ENCODE measurements around the gene AUH.
A peak's percentile ranks its signal among the peaks of the same experiment; 100 is the strongest.

The AUH gene

GRCh38 chr9:91285729-91286353 lies 75.9 kb downstream of the AUH start:
- intact Hi-C loops (cut with micrococcal nuclease), result no loop called here
- peaks cover 26% of the 10 kb centered on the region for H3K4me1 Mint-ChIP-seq (ENCODE audit: low read depth)
- H3K27me3 Mint-ChIP-seq, result no peaks in the 10 kb centered on the region
- peaks cover 56% of the 10 kb centered on the region for H3K36me3 Mint-ChIP-seq (ENCODE audit: low read depth)
- H3K27ac Mint-ChIP-seq, result no peak overlapping the region
- H3K9me3 Mint-ChIP-seq, result no peaks in the 10 kb centered on the region
- H3K4me3 Mint-ChIP-seq, result no peak overlapping the region

- peaks cover 58% of the 10 kb centered on the region for H3K36me3 Mint-ChIP-seq (ENCODE audit: low read depth)
Measured at GRCh38 chr9:91282292-91282691, 79.4 kb downstream of the AUH start.

DNA sequence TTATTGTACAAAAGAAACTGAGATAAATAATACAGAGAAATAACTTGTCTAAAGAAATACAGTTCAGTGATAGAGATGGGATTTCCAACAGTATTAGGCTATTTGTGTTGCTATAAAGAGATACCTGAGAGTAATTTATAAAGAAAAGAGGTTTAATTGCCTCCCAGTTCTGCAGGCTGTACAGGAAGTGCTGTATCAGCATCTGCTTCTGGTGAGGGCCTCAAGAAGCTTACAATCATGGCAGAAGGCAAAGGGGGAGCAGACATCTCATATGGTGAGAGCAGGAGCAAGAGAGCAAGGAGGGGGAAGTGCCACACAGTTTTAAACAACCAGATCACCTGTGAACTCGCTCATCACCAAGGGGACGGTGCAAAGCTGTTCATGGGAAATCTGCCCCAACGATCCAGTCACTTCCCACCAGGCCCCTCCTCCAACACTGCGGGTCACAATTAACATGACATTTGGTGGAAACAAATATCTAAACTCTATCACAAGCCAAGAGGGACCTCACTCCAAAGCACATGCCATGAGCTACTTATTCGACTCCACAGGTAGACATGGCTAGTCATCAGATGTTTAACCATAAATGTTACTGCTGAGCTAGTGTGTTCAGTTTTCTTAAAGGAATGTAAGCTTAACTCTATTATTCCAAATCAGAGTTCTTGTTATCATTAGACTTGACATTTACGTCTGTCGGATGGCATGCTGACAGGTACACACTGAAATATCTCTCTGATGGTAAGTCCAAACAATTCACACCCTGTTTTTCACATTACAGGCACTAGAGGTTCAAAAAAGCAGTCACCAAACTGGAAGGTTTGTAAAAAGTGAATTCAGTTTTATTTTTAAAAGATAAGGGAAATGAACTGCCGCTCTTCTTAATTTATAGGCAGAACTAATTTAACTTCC lies 82.2 kb downstream of the AUH start:
- peaks cover 50% of the 10 kb centered on the region for H3K36me3 Mint-ChIP-seq (ENCODE audit: low read depth)
- H3K27ac Mint-ChIP-seq, result no peak overlapping the region
- no peaks in the 10 kb centered on the region for H3K9me3 Mint-ChIP-seq
- H3K27me3 Mint-ChIP-seq, result no peaks in the 10 kb centered on the region
- H3K4me3 Mint-ChIP-seq, result no peak overlapping the region
- H3K4me1 Mint-ChIP-seq (ENCODE audit: low read depth), result peaks cover 15% of the 10 kb centered on the region
- intact Hi-C loops (cut with micrococcal nuclease), result no loop called here

More at GRCh38 chr9:91282292-91282691, 79.4 kb downstream of the AUH start:
- peaks cover 15% of the 10 kb centered on the region for H3K4me1 Mint-ChIP-seq (ENCODE audit: low read depth)
- peak overlapping the region; percentile 15 for H3K27ac Mint-ChIP-seq
- H3K27me3 Mint-ChIP-seq, result no peaks in the 10 kb centered on the region
- H3K9me3 Mint-ChIP-seq, result no peaks in the 10 kb centered on the region
- H3K4me3 Mint-ChIP-seq, result no peak overlapping the region
- intact Hi-C loops (cut with micrococcal nuclease), result no loop called here

GRCh38 chr9:91276513-91276912 lies 85.2 kb downstream of the AUH start:
- intact Hi-C loops (cut with micrococcal nuclease), result no loop called here
- peaks cover 40% of the 10 kb centered on the region for H3K36me3 Mint-ChIP-seq (ENCODE audit: low read depth)
- H3K4me1 Mint-ChIP-seq (ENCODE audit: low read depth), result peaks cover 11% of the 10 kb centered on the region
- H3K4me3 Mint-ChIP-seq, result no peak overlapping the region
- H3K27ac Mint-ChIP-seq, result no peak overlapping the region
- no peaks in the 10 kb centered on the region for H3K9me3 Mint-ChIP-seq
- H3K27me3 Mint-ChIP-seq, result no peaks in the 10 kb centered on the region

DNA sequence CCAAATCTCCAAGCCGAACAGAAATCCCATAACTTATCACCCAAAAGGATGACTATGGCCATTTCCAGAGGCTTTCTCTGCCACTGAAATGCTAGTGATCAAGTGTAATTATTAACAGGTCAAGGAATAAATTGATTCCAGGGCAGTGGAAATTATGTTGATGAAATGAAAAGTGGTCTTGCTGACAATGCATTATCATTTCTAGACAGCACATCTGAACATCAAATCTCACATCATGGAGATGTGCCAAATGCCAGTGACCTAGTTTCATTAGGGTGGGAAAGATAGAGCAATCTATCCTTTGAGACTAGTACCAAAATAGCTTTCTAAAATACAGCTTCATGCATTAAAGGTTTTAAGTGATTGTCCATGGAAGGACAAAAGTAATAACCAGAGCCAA lies 86.1 kb downstream of the AUH start:
- Mint-ChIP-seq H3K4me3 (no peak overlapping the region), H3K27me3 (no peaks in the 10 kb centered on the region), H3K4me1 (ENCODE audit: low read depth) (peaks cover 11% of the 10 kb centered on the region), H3K9me3 (no peaks in the 10 kb centered on the region), H3K27ac (no peak overlapping the region), H3K36me3 (ENCODE audit: low read depth) (peaks cover 32% of the 10 kb centered on the region)
- intact Hi-C loops (cut with micrococcal nuclease), result no loop called here

DNA sequence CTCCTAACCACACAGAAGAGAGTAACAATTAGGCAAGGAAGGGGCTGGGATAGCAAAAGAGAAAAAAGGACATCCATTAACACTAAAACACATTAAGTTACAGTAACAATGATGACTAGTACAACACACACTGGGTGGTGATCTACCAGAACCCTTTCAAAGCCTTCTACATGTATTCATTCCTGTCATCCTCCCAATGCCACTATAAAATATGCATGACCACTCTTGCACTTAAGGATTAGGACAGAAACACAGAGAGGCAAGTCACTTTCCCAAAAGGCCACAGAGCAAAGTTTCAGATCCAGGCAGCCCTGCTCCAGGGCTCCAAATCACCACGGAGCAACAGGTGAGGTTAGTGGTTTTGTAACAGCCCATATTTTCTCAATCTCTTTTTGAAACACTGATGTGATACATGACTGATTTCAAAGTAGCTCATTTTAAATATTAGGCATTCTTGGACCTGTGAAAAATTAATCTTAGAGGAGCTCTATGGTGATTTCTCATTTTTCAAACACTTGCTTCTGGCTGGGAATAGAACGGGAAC lies 86.7 kb downstream of the AUH start:
- Mint-ChIP-seq H3K27ac (no peak overlapping the region), H3K9me3 (no peaks in the 10 kb centered on the region), H3K36me3 (ENCODE audit: low read depth) (peaks cover 30% of the 10 kb centered on the region), H3K4me3 (no peak overlapping the region), H3K27me3 (no peaks in the 10 kb centered on the region), H3K4me1 (ENCODE audit: low read depth) (peaks cover 14% of the 10 kb centered on the region)
- intact Hi-C loops (cut with micrococcal nuclease), result no loop called here

GRCh38 chr9:91273853-91274552 lies 87.7 kb downstream of the AUH start:
- H3K4me3 Mint-ChIP-seq, result no peak overlapping the region
- H3K27ac Mint-ChIP-seq, result no peak overlapping the region
- no peaks in the 10 kb centered on the region for H3K9me3 Mint-ChIP-seq

GRCh38 chr9:91271156-91271555 lies 90.6 kb downstream of the AUH start:
- Mint-ChIP-seq H3K27me3 (no peaks in the 10 kb centered on the region), H3K36me3 (ENCODE audit: low read depth) (peaks cover 8% of the 10 kb centered on the region), H3K4me3 (no peak overlapping the region), H3K9me3 (no peaks in the 10 kb centered on the region), H3K27ac (no peak overlapping the region), H3K4me1 (ENCODE audit: low read depth) (peaks cover 9% of the 10 kb centered on the region)
- intact Hi-C loops (cut with micrococcal nuclease), result no loop called here

More at GRCh38 chr9:91273853-91274552, 87.7 kb downstream of the AUH start:
- peaks cover 14% of the 10 kb centered on the region for H3K4me1 Mint-ChIP-seq (ENCODE audit: low read depth)
- no peaks in the 10 kb centered on the region for H3K27me3 Mint-ChIP-seq
- intact Hi-C loops (cut with micrococcal nuclease), result no loop called here
- H3K36me3 Mint-ChIP-seq (ENCODE audit: low read depth), result peaks cover 22% of the 10 kb centered on the region

- intact Hi-C loops (cut with micrococcal nuclease), result no loop called here
- Mint-ChIP-seq H3K27me3 (no peaks in the 10 kb centered on the region), H3K9me3 (no peaks in the 10 kb centered on the region), H3K27ac (no peak overlapping the region), H3K4me1 (ENCODE audit: low read depth) (peaks cover 13% of the 10 kb centered on the region), H3K4me3 (no peak overlapping the region), H3K36me3 (ENCODE audit: low read depth) (peaks cover 12% of the 10 kb centered on the region)
Measured at GRCh38 chr9:91269907-91270491, 91.7 kb downstream of the AUH start.

GRCh38 chr9:91266448-91266847 lies 95.3 kb downstream of the AUH start:
- Mint-ChIP-seq H3K4me3 (no peak overlapping the region), H3K36me3 (ENCODE audit: low read depth) (peaks cover 16% of the 10 kb centered on the region), H3K27ac (no peak overlapping the region), H3K27me3 (no peaks in the 10 kb centered on the region), H3K4me1 (ENCODE audit: low read depth) (peaks cover 18% of the 10 kb centered on the region), H3K9me3 (no peaks in the 10 kb centered on the region)
- intact Hi-C loops (cut with micrococcal nuclease), result no loop called here

DNA sequence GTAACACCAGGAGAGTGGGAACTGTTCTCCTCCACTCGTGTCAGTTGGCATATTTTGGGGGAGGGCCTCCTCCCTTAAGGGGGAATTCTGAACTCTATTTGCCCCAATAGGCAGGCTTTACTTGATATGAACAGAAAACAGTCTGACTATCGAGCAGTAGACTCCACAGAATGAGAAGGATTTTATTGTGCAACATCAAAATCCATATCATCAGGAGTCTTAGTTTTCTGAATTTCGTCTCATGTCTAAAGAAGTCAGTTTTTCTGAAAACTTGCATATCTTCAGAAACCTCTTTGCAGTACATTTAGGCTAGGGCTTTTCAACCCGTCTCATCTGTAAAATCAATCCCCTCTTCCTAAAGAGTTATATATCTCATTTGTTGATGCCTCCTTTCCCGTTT lies 96.2 kb downstream of the AUH start:
- Mint-ChIP-seq H3K27me3 (no peaks in the 10 kb centered on the region), H3K27ac (peak overlapping the region; percentile 2), H3K4me3 (no peak overlapping the region), H3K36me3 (ENCODE audit: low read depth) (peaks cover 23% of the 10 kb centered on the region), H3K9me3 (no peaks in the 10 kb centered on the region), H3K4me1 (ENCODE audit: low read depth) (peaks cover 28% of the 10 kb centered on the region)
- intact Hi-C loops (cut with micrococcal nuclease), result no loop called here

- peak overlapping the region; percentile 93 for H3K27ac Mint-ChIP-seq
- no peaks in the 10 kb centered on the region for H3K9me3 Mint-ChIP-seq
- H3K27me3 Mint-ChIP-seq, result no peaks in the 10 kb centered on the region
- peaks cover 59% of the 10 kb centered on the region for H3K4me1 Mint-ChIP-seq (ENCODE audit: low read depth)
- intact Hi-C loops (cut with micrococcal nuclease), result loop anchor here (2.0 kb wide), 1 partner anchor 161 kb away; the partner anchor contains the start of gene NFIL3
- no peak overlapping the region for H3K4me3 Mint-ChIP-seq
- peaks cover 46% of the 10 kb centered on the region for H3K36me3 Mint-ChIP-seq (ENCODE audit: low read depth)
Measured at GRCh38 chr9:91261417-91261816, 100.3 kb downstream of the AUH start.

GRCh38 chr9:91259162-91259561 lies 102.6 kb downstream of the AUH start:
- no peaks in the 10 kb centered on the region for H3K27me3 Mint-ChIP-seq
- peaks cover 43% of the 10 kb centered on the region for H3K36me3 Mint-ChIP-seq (ENCODE audit: low read depth)
- H3K4me3 Mint-ChIP-seq, result no peak overlapping the region
- no peaks in the 10 kb centered on the region for H3K9me3 Mint-ChIP-seq
- H3K4me1 Mint-ChIP-seq (ENCODE audit: low read depth), result peaks cover 54% of the 10 kb centered on the region
- peak overlapping the region; percentile 91 for H3K27ac Mint-ChIP-seq
- intact Hi-C loops (cut with micrococcal nuclease), result loop anchor here (2.0 kb wide), 1 partner anchor 62 kb away; no protein-coding TSS in a partner anchor
